Naive thymus-derived CD8-positive, alpha-beta T cell (primary cell): ENCODE results near the gene RFX3. TPM values are rescaled to one million over a fixed set of nuclear protein-coding genes. Genes with fewer than 3 reads are reported as not detected.

ENCODE experiments used
- ATAC-seq, 2 donors: fragments of 150-1000 bp; cut with Tn5 transposase in 1 of 2; sonication (Bioruptor Pico), chemical (Tn5 transposase) in 1 of 2; 1 replicate in 1 of 2; 2 replicates in 1 of 2; pipeline ENCODE4 v1.10.0; 2021; ENCODE audit warnings: mild to moderate bottlenecking in 2 of 2, moderate library complexity in 2 of 2
- POLR2A ChIA-PET: fragments of 350-600 bp; sonication (Branson Sonifier 250); formaldehyde crosslinking; loops from one replicate; lab custom pipeline; 2021; ENCODE audit warnings: antibody characterized with exemption; lab: Charles Lee
- DNase-seq, 10 donors: peaks; one replicate each; pipeline versions ENCODE4 v3.0.0 to v3.0.0-alpha.2; 2020 to 2022
- H3K27ac Mint-ChIP-seq, 10 donors: one replicate each; pipeline ENCODE4 v1.8.0; 2020 to 2022; ENCODE audit warnings: mild to moderate bottlenecking in 10 of 10, mixed read lengths in 10 of 10, moderate library complexity in 4 of 10, inconsistent platforms in 1 of 10
- H3K27me3 Mint-ChIP-seq, 5 donors: one replicate each; pipeline ENCODE4 v1.8.0; 2021 to 2022; ENCODE audit warnings: mixed read lengths in 5 of 5
- H3K36me3 Mint-ChIP-seq, 3 donors: one replicate each; pipeline ENCODE4 v1.8.0; 2020 to 2022; ENCODE audit warnings: mixed read lengths in 3 of 3, mild to moderate bottlenecking in 2 of 3, inconsistent platforms in 1 of 3
- H3K4me1 Mint-ChIP-seq, 4 donors: one replicate each; pipeline ENCODE4 v1.8.0; 2021 to 2022; ENCODE audit warnings: mixed read lengths in 4 of 4
- H3K4me3 Mint-ChIP-seq, 10 donors: one replicate each; pipeline ENCODE4 v1.8.0; 2020 to 2022; ENCODE audit warnings: mild to moderate bottlenecking in 10 of 10, mixed read lengths in 10 of 10, moderate library complexity in 6 of 10, inconsistent platforms in 1 of 10
- H3K9me3 Mint-ChIP-seq, 9 donors: one replicate each; pipeline ENCODE4 v1.8.0; 2020 to 2022; ENCODE audit warnings: mixed read lengths in 9 of 9, mild to moderate bottlenecking in 3 of 9, inconsistent platforms in 1 of 9, moderate library complexity in 1 of 9
- polyA plus RNA-seq, 3 donors: library from polyadenylated mRNA; unstranded; fragments of 300-500 nt; fragmentation: Illumina TruSeq; gene quantifications; one replicate each; pipeline ENCODE4 v1.2.3, GENCODE V29; 2021
- total RNA-seq, 8 experiments: library from RNA in 2 of 8; stranded (reverse) in 2 of 8; gene quantifications; one replicate each; pipeline ENCODE4 v1.2.3 and lab custom pipeline; 2021 to 2026

Gene RFX3
- total and polyA plus RNA-seq, 5 experiments from 2014 or later: 4.1 to 25.0 (median 4.5) TPM

- H3K9me3 Mint-ChIP-seq: no peaks in the 10 kb centered on the region
- peaks cover 0 to 5% (median 1%) of the 10 kb centered on the region in 4 donors for H3K4me1 Mint-ChIP-seq
- ATAC-seq (no peak), DNase-seq (no peak)
- no peak overlapping the region for H3K4me3 Mint-ChIP-seq
- peaks cover 3 to 55% (median 22%) of the 10 kb centered on the region in 3 donors for H3K36me3 Mint-ChIP-seq
- no peak overlapping the region for H3K27ac Mint-ChIP-seq
- POLR2A ChIA-PET: no interaction called here
- no peaks in the 10 kb centered on the region for H3K27me3 Mint-ChIP-seq
Observed at GRCh38 chr9:3247211-3247610, 278.6 kb downstream of the RFX3 start.

GRCh38 chr9:3246241-3246640, 279.6 kb downstream of the RFX3 start:
- no peak for ATAC-seq
- POLR2A ChIA-PET: no interaction called here
- peaks cover 0 to 49% (median 17%) of the 10 kb centered on the region in 3 donors for H3K36me3 Mint-ChIP-seq
- H3K9me3 Mint-ChIP-seq: no peaks in the 10 kb centered on the region
- H3K4me3 Mint-ChIP-seq: no peak overlapping the region
- H3K27me3 Mint-ChIP-seq: no peaks in the 10 kb centered on the region
- peaks cover 0 to 5% (median 1%) of the 10 kb centered on the region in 4 donors for H3K4me1 Mint-ChIP-seq
- no peak for DNase-seq
- no peak overlapping the region for H3K27ac Mint-ChIP-seq

GRCh38 chr9:3244963-3245653, 280.7 kb downstream of the RFX3 start:
- no peak overlapping the region for H3K4me3 Mint-ChIP-seq
- ATAC-seq (no peak), DNase-seq (no peak)
- no peaks in the 10 kb centered on the region for H3K27me3 Mint-ChIP-seq
- peak overlapping the region in 2 of 10 donors; percentile 1 to 78 for H3K27ac Mint-ChIP-seq
- POLR2A ChIA-PET: no interaction called here
- H3K4me1 Mint-ChIP-seq: peaks cover 0 to 5% (median 1%) of the 10 kb centered on the region in 4 donors
- H3K36me3 Mint-ChIP-seq: peaks cover 0 to 42% (median 17%) of the 10 kb centered on the region in 3 donors
- H3K9me3 Mint-ChIP-seq: no peaks in the 10 kb centered on the region

- no peaks in the 10 kb centered on the region for H3K9me3 Mint-ChIP-seq
- H3K36me3 Mint-ChIP-seq: peaks cover 0 to 37% (median 17%) of the 10 kb centered on the region in 3 donors
- POLR2A ChIA-PET: no interaction called here
Observed at GRCh38 chr9:3243683-3244082, 282.1 kb downstream of the RFX3 start.

GRCh38 chr9:3241290-3241689, 284.5 kb downstream of the RFX3 start:
- no peak for DNase-seq
- Mint-ChIP-seq H3K4me3 (no peak overlapping the region), H3K4me1 (peaks cover 0 to 5% (median 1%) of the 10 kb centered on the region in 4 donors), H3K9me3 (no peaks in the 10 kb centered on the region), H3K27me3 (no peaks in the 10 kb centered on the region), H3K27ac (peak overlapping the region in 3 of 10 donors; percentile 32 to 53 (median 41)), H3K36me3 (peaks cover 0 to 36% (median 12%) of the 10 kb centered on the region in 3 donors)
- ATAC-seq: no peak
- POLR2A ChIA-PET: no interaction called here

More at GRCh38 chr9:3243683-3244082, 282.1 kb downstream of the RFX3 start:
- DNase-seq (no peak), ATAC-seq (no peak)
- Mint-ChIP-seq H3K27ac (peak overlapping the region in 1 of 10 donors; percentile 78), H3K27me3 (no peaks in the 10 kb centered on the region), H3K4me3 (no peak overlapping the region), H3K4me1 (peaks cover 0 to 5% (median 1%) of the 10 kb centered on the region in 4 donors)

GRCh38 chr9:3240656-3241268, 285.0 kb downstream of the RFX3 start:
- Mint-ChIP-seq H3K36me3 (peaks cover 0 to 39% (median 11%) of the 10 kb centered on the region in 3 donors), H3K27ac (peak overlapping the region in 2 of 10 donors; percentile 32 to 53), H3K9me3 (no peaks in the 10 kb centered on the region), H3K27me3 (no peaks in the 10 kb centered on the region), H3K4me1 (peaks cover 0 to 5% (median 1%) of the 10 kb centered on the region in 4 donors), H3K4me3 (no peak overlapping the region)
- POLR2A ChIA-PET: interaction anchor here (0.7 kb wide), 1 partner anchor 282 kb away, joined by 3 read pairs; no protein-coding TSS in a partner anchor
- ATAC-seq (peak; percentile 84 to 88), DNase-seq (peak; percentile 22 to 77 (median 50))

- DNase-seq (no peak), ATAC-seq (no peak)
- Mint-ChIP-seq H3K4me3 (no peak overlapping the region), H3K27me3 (no peaks in the 10 kb centered on the region), H3K36me3 (peaks cover 6 to 33% (median 14%) of the 10 kb centered on the region in 3 donors), H3K9me3 (no peaks in the 10 kb centered on the region), H3K27ac (no peak overlapping the region), H3K4me1 (no peaks in the 10 kb centered on the region)
- POLR2A ChIA-PET: no interaction called here
Observed at GRCh38 chr9:3239240-3239639, 286.6 kb downstream of the RFX3 start.

GRCh38 chr9:3238236-3238635, 287.6 kb downstream of the RFX3 start:
- no peaks in the 10 kb centered on the region for H3K27me3 Mint-ChIP-seq
- no peaks in the 10 kb centered on the region for H3K9me3 Mint-ChIP-seq
- POLR2A ChIA-PET: interaction anchor here (0.7 kb wide), 1 partner anchor 204 kb away, joined by 7 read pairs; no protein-coding TSS in a partner anchor
- H3K36me3 Mint-ChIP-seq: peaks cover 6 to 33% (median 14%) of the 10 kb centered on the region in 3 donors
- H3K4me3 Mint-ChIP-seq: no peak overlapping the region
- H3K4me1 Mint-ChIP-seq: peaks cover 0 to 2% (median 0%) of the 10 kb centered on the region in 4 donors
- ATAC-seq (no peak), DNase-seq (no peak)
- peak overlapping the region in 1 of 10 donors; percentile 17 for H3K27ac Mint-ChIP-seq

- Mint-ChIP-seq H3K9me3 (no peaks in the 10 kb centered on the region), H3K36me3 (peaks cover 6 to 39% (median 14%) of the 10 kb centered on the region in 3 donors), H3K4me3 (no peak overlapping the region), H3K27me3 (no peaks in the 10 kb centered on the region), H3K4me1 (peaks cover 0 to 7% (median 0%) of the 10 kb centered on the region in 4 donors), H3K27ac (no peak overlapping the region)
- DNase-seq (no peak), ATAC-seq (no peak)
- POLR2A ChIA-PET: no interaction called here
Observed at GRCh38 chr9:3237121-3237520, 288.7 kb downstream of the RFX3 start.

- peaks cover 0 to 7% (median 0%) of the 10 kb centered on the region in 4 donors for H3K4me1 Mint-ChIP-seq
Observed at GRCh38 chr9:3235497-3235896, 290.3 kb downstream of the RFX3 start.

GRCh38 chr9:3224931-3225330, 300.9 kb downstream of the RFX3 start:
- H3K9me3 Mint-ChIP-seq: no peaks in the 10 kb centered on the region

More at GRCh38 chr9:3235497-3235896, 290.3 kb downstream of the RFX3 start:
- no peaks in the 10 kb centered on the region for H3K9me3 Mint-ChIP-seq
- H3K36me3 Mint-ChIP-seq: peaks cover 6 to 42% (median 14%) of the 10 kb centered on the region in 3 donors
- H3K4me3 Mint-ChIP-seq: no peak overlapping the region
- POLR2A ChIA-PET: no interaction called here
- H3K27ac Mint-ChIP-seq: no peak overlapping the region
- no peak for ATAC-seq
- DNase-seq: no peak
- H3K27me3 Mint-ChIP-seq: no peaks in the 10 kb centered on the region

GRCh38 chr9:3215658-3216057, 310.1 kb downstream of the RFX3 start:
- DNase-seq: no peak
- H3K36me3 Mint-ChIP-seq: no peaks in the 10 kb centered on the region
- peaks cover 0 to 9% (median 0%) of the 10 kb centered on the region in 9 donors for H3K9me3 Mint-ChIP-seq
- ATAC-seq: no peak
- no peak overlapping the region for H3K4me3 Mint-ChIP-seq
- no peaks in the 10 kb centered on the region for H3K4me1 Mint-ChIP-seq
- H3K27ac Mint-ChIP-seq: no peak overlapping the region
- H3K27me3 Mint-ChIP-seq: peaks cover 3 to 16% (median 7%) of the 10 kb centered on the region in 5 donors
- POLR2A ChIA-PET: no interaction called here

More at GRCh38 chr9:3224931-3225330, 300.9 kb downstream of the RFX3 start:
- no peaks in the 10 kb centered on the region for H3K4me1 Mint-ChIP-seq
- POLR2A ChIA-PET: no interaction called here
- H3K36me3 Mint-ChIP-seq: peaks cover 5 to 42% (median 25%) of the 10 kb centered on the region in 3 donors
- H3K4me3 Mint-ChIP-seq: no peak overlapping the region
- ATAC-seq (no peak), DNase-seq (no peak)
- H3K27ac Mint-ChIP-seq: no peak overlapping the region
- no peaks in the 10 kb centered on the region for H3K27me3 Mint-ChIP-seq

GRCh38 chr9:3214741-3215140, 311.1 kb downstream of the RFX3 start:
- no peak for DNase-seq
- Mint-ChIP-seq H3K4me3 (no peak overlapping the region), H3K9me3 (peaks cover 0 to 9% (median 0%) of the 10 kb centered on the region in 9 donors), H3K27ac (no peak overlapping the region), H3K27me3 (peaks cover 3 to 25% (median 8%) of the 10 kb centered on the region in 5 donors), H3K4me1 (no peaks in the 10 kb centered on the region), H3K36me3 (no peaks in the 10 kb centered on the region)
- POLR2A ChIA-PET: no interaction called here
- no peak for ATAC-seq
